RCC 7860 (cell line): ENCODE data around the gene KATNA1.
A peak's percentile ranks its signal among the peaks of the same experiment; 100 is the strongest.

ENCODE experiments used
- DNase-seq: peaks from one replicate; pipeline ENCODE4 v3.0.0-alpha.2; 2015; ENCODE audit warnings: low spot score
- FAIRE-seq: peaks from 2 replicates; lab custom pipeline; 2012; peaks lifted over from hg19 to GRCh38; lab: Jason Lieb, UNC

The KATNA1 gene

GRCh38 chr6:149545258-149545753 lies 103.2 kb downstream of the KATNA1 start:
- FAIRE-seq: no peak

More at GRCh38 chr6:149545258-149545753, 103.2 kb downstream of the KATNA1 start:
- peak; percentile 46 for DNase-seq
